Femur (tissue), 1 donor: ENCODE measurements around the gene ZNHIT2.

Source experiments
- DNase-seq: peaks from one replicate; pipeline ENCODE4 v3.0.0-alpha.2; 2017

ZNHIT2 gene

GRCh38 chr11:65118097-65118837 lies 766 bp upstream of the ZNHIT2 start:
- DNase-seq = no peak

DNA sequence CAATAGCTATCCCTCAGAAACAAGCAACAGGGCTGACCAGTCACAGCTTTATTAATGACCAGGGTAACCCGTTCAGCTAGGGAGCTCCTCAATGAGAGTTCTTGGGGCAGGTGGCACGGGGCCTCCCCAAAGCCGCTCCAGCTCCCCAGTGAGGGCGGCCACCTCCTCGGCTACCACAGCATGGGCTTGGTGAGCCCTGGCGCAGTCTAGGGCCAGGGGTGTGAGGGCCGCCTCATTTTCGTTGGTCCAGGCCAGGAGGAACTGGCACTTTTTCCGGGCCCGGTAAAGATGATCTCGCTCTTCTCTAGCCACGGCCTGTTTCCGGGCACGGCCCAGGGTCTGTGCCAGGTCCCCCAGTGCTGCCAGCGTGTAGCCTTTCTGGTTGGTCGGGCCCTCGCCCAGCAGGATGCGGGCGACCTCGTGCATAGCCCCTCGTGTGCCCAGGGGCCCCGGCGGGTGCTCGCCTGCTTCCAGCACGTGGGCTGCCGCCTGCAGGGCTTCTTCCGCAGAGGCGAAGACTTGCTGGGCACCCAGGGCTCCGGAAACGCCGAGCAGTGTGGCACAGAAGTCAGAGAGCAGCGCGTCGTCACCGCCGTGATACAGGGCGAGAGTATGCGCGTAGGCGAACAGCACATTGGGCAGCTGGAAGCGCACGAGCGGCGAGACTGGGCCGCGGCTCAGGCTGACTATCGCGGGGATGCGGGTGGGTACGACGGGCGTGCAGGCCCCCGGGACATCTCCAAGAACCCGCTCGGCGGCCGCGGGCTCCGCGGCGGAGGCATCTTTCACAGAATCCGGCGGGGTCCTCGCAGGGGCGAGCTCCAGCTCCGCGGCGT lies 913 bp downstream of the ZNHIT2 start:
- DNase-seq = peak; percentile 43

GRCh38 chr11:65115361-65116082 lies 2.0 kb downstream of the ZNHIT2 start:
- DNase-seq = peak; percentile 18

GRCh38 chr11:65114538-65115171 lies 2.8 kb downstream of the ZNHIT2 start:
- DNase-seq = peak; percentile 26

GRCh38 chr11:65113839-65114238 lies 3.7 kb downstream of the ZNHIT2 start:
- DNase-seq = peak; percentile 16

DNA sequence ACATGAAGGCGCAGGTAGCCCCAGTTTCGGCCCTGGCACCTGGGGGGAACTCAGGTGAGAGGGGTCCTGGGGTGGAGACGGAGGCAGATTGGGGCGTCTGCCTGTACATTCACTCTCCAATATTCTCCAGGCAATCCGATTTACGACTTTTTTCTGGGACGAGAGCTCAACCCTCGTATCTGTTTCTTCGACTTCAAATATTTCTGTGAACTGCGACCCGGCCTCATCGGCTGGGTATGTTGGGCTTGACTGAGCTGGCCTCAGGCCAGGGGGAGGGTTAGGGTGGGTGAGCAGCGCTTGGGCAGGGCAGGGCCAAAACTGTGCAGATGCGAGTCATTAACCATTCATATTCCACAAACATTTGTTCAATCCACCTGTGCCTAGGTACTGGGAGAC lies 4.1 kb downstream of the ZNHIT2 start:
- peak; percentile 33 for DNase-seq

DNA sequence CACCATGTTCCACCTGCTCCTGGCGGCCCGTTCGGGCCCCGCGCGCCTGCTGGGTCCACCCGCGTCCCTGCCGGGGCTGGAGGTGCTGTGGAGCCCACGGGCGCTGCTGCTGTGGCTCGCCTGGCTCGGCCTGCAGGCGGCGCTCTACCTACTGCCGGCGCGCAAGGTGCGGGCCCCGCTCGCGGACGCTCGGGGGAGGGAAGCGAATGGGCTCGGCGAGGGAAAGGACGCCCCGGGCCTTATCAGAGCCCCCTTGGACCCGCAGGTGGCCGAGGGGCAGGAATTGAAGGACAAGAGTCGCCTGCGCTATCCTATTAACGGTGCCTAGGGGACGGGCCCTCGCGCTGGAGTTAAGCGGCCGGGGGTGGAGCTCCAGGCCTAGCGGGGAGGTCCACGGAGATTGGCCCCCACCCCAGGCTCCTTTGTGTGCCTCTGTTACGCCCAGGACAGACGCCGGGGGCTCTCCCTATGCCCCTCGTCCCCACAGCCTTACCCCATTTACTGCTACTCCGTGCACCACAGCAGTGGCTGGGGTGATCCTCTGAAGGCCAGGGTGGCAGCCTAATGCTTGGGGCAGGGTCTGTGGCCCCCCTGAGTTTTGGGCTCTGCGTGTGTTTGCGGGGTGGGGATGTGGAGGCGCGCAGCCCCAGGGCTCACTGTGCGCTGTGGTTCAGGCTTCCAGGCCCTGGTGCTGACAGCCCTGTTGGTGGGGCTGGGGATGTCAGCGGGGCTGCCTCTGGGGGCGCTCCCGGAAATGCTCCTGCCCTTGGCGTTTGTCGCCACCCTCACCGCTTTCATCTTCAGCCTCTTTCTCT lies 4.7 kb downstream of the ZNHIT2 start:
- DNase-seq = peak; percentile 65

DNA sequence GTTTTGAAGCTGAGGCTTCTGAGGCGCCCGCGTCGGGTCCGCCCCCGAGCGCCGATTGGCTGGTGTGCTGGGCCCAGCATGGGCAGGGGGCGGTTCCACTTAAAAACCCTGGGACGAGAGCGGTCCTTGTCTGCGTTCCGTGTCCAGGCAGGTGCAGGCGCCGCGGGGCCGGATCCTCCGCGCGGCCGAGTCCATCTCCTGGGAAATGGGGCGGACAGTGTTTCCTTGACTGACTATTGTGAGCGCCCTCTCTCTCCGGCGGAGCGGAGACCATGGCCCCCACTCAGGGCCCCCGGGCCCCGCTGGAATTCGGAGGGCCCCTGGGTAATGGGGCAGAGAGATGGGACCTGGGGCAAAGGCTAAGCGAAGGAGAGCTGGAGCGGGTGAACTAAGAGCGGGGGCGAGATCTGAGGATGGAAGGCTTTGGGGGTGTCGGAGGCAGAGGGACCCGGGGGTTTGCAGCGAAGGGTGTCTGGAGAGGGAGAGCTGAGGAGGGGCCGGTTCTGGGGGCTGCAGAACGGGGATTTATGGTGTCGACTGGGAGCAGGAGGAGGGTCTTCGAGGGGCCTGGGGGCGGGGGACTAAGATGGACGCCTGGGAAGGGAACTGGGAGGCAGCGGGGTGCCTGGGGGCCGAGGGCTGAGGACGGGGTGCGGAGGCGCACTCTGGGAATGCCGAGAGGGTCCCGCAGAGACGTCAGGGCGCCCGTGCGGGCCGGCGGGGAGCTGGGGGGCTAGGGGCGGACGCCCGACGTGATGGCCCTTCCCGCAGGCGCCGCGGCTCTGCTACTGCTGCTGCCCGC lies 5.6 kb downstream of the ZNHIT2 start, which contains the start of gene TM7SF2:
Gene TM7SF2, plus strand, starts transcription at position 129 of the 802 bp plus-strand sequence. Its CDS starts 144 bp downstream, at position 273.
- peak; percentile 94 for DNase-seq

DNA sequence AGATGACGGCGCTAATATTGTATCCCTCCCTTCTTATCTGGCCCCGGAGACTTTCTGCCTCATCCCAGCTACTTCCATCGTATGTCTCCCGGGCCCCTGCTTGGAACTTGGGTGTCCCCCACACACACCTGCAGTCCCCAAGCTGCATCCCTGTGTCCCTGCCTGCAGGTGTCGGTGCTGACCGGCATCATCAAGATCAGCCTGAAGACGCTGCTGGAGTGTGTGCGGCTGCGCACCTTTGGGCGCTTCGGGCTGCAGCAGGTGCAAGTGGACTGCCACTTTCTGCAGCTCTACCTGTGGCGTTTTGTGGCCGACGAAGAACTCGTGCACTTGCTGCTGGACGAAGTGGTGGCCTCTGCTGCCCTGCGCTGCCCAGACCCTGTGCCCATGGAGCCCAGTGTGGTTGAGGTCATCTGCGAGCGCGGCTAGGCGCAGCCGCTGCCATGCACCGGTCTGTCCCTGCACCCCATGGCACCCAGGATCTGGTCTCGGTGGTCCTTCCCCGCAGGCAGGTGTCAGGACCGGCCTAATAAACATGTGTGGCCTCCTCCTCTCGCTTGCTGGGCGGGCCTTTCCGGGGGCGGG lies 6.2 kb downstream of the ZNHIT2 start:
- peak; percentile 30 for DNase-seq

DNA sequence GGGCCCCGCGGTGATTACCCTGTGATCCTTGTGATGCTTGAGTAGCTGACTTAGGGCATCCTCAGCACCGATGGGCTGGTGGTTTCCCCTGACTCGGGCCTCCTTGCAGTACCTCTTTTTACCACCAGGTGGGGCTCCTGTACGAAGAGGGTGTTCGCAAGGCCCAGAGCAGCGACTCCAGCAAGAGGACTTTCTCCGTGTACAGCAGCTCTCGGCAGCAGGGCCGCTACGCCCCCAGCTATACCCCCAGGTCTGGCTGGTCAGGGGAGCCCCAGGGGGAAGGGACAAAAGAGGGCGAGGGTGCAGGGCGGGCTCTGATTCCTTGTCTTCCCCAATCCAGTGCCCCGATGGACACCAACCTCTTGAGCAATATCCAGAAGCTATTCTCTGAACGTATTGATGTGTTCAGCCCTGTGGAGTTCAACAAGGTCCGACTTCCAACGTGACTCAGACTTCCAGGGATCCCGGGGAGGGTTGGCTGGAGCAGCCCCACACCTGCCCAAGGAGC lies 7.1 kb downstream of the ZNHIT2 start:
- peak; percentile 91 for DNase-seq

DNA sequence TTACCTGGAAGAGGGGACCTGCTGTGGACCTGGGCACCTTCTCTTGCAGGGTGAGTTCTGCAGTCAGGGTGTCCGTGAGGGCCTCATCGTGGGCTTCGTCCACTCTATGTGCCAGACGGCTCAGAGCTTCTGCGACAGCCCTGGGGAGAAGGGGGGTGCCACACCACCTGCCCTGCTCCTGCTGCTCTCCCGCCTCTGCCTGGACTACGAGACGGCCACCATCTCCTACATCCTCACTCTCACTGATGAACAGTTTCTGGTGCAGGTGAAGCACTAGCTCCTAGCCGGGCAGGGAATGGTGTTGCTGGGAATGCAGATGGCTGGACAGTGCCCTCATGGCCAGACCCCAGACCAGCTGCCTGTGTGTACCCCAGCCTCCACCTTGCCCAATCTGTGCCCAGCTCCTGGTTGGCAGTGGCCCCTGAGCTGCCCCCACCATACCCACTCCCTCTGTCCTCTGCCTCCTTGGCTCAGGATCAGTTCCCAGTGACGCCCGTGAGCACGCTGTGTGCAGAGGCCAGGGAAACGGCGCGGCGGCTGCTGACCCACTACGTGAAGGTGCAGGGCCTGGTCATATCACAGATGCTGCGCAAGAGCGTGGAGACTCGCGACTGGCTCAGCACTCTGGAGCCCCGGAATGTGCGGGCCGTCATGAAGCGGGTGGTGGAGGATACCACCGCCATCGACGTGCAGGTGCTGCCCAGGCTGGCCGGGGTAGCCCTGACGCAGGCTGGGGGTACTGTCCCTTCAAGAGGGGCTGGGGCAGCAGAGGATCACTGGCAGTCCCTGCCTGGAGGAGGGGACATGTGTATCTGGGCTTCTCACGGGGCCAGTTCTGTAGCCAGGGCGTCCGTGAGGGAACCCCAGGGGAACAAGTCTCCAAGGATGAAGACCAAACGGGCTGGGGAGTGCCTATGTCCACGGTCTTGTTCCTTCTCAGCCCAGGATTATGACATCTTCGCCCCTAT lies 8.0 kb downstream of the ZNHIT2 start:
- peak; percentile 25 for DNase-seq

GRCh38 chr11:65108469-65109123 lies 8.9 kb downstream of the ZNHIT2 start:
- DNase-seq = peak; percentile 21

- no peak for DNase-seq
Measured at GRCh38 chr11:65107751-65108468, 9.6 kb downstream of the ZNHIT2 start.

DNA sequence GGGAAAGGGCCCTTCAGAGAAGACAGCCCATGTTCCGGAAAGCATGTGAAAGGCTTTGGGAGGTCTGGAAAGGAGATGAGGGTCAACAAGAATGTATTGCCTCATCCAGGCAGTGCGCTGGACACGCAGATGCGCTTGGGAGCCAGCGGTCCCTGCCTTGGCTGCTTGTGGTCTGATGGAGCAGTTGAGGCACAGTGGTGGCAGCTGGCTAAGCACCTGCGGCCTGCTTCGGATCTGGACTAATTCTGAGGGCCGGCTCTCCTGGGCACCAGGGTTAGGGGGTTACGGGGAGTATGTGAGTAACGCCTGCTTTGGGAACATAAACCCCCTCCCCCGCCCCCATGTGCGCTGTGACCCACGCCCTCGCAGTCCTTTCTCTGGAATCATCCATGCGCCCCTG lies 10.4 kb downstream of the ZNHIT2 start:
- DNase-seq = no peak

DNA sequence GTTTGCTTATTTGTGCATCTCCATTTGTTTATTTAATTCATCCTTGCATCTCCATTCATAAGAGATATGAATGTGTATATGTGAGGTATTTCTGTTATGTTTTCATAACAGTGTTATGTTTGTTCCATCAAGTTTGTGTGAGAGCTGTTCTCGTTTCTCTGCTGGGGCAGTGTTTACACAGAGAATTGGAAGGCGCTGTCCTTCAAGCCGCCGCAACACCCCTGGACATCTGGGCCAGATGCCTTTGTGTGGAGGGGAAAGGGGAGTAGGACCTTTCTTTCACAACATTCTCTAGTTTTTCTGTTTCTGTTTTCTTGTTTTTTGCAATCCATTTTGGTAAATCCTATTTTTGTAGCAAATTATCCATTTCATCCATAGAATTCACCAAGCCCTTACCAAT lies 12.9 kb downstream of the ZNHIT2 start:
- no peak for DNase-seq

- no peak for DNase-seq
Measured at GRCh38 chr11:65103476-65103875, 14.0 kb downstream of the ZNHIT2 start.

DNA sequence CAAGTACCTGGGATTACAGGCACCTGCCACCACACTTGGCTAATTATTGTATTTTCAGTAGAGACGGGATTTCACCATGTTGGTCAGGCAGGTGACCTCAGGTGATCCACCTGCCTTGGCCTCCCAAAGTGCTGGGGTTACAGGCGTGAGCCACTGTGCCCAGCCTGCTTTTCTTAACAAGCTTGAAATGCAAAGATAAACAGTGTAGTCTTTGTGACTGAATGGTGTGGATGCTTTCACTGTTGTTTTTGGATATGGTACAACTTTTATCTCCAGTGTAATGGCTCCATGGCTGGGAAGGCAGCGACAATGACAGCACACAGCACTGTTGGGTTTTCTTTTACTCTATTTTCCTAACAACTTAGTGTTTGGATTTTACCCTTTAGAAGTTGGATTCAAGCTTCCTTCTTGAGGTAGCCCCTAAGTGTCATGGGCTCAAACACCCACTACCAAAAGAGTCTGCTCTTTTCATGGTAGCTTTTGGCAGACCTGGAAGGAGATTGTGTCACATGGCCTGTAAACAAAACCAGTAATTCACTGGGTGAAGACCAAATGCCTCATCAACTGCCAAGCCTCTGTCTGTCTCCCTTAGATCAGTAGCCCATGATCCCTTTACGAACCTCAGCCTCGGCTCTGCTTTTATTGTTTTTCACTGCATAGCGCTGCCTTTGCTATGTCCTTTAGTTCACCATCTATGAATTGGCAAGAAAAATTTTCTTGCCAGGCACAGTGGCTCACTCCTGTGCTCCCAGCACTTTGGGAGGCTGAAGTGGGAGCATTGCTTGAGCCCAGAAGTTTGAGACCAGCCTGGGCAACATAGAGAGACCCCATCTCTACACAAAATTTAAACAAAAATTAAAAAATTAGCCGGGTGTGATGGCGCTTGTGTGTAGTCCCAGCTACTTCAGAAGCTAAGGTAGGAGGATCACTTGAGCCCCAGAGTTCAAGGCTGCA lies 15.1 kb downstream of the ZNHIT2 start:
- no peak for DNase-seq
